Measurements from ENCODE around the gene RSRC1.

- TF ChIP-seq, protein P1, sequence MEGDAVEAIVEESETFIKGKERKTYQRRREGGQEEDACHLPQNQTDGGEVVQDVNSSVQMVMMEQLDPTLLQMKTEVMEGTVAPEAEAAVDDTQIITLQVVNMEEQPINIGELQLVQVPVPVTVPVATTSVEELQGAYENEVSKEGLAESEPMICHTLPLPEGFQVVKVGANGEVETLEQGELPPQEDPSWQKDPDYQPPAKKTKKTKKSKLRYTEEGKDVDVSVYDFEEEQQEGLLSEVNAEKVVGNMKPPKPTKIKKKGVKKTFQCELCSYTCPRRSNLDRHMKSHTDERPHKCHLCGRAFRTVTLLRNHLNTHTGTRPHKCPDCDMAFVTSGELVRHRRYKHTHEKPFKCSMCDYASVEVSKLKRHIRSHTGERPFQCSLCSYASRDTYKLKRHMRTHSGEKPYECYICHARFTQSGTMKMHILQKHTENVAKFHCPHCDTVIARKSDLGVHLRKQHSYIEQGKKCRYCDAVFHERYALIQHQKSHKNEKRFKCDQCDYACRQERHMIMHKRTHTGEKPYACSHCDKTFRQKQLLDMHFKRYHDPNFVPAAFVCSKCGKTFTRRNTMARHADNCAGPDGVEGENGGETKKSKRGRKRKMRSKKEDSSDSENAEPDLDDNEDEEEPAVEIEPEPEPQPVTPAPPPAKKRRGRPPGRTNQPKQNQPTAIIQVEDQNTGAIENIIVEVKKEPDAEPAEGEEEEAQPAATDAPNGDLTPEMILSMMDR (IDR thresholded peaks at IDR 0.05; ENCODE audit: insufficient read depth, low read depth, low read length), result no peak
- no peak for TF ChIP-seq EZH2 (IDR thresholded peaks at IDR 0.05; ENCODE audit: insufficient read depth, low read length)
These were observed 11.0 kb upstream of the RSRC1 start for GRCh38 chr3:158098834-158099424.

All from astrocyte (in vitro differentiated cells and primary cell).